HEK293 (cell line): Measurements from ENCODE around the gene SFT2D1.
A peak's percentile ranks its signal among the peaks of the same experiment; 100 is the strongest.

Source experiments
- CTCF ChIA-PET: fragments of 350-600 bp; formaldehyde crosslinking; extraction: SDS; loops from one replicate; lab custom pipeline; 2021; ENCODE audit warnings: antibody characterized with exemption; lab: Yijun Ruan, JAX
- POLR2A ChIA-PET: fragments of 300-600 bp; formaldehyde crosslinking; extraction: SDS; loops from one replicate; lab custom pipeline; 2020; ENCODE audit warnings: antibody characterized with exemption, inconsistent platforms; lab: Yijun Ruan, JAX
- H3K27ac ChIP-seq: fragments of 200-500 bp; sonication (Bioruptor generic); 2 replicates; pipeline ENCODE4 v1.5.1; 2014; ENCODE audit warnings: low read depth, low read length, control low read depth, inconsistent platforms; ENCODE audit errors: extremely low read depth
- H3K36me3 ChIP-seq, 2 experiments: fragments of 200-500 bp in 1 of 2; sonication (Bioruptor generic) in 1 of 2; 1 replicate in 1 of 2; 2 replicates in 1 of 2; pipeline ENCODE4 v1.5.1; 2014 to 2017; ENCODE audit warnings: inconsistent platforms in 2 of 2, low read length in 2 of 2; ENCODE audit not compliant: control insufficient read depth in 2 of 2, insufficient read depth in 1 of 2
- H3K4me1 ChIP-seq: fragments of 200-500 bp; sonication (Bioruptor generic); 2 replicates; pipeline ENCODE4 v1.5.1; 2014; ENCODE audit warnings: mild to moderate bottlenecking, low read length, inconsistent platforms; ENCODE audit not compliant: control insufficient read depth, insufficient read depth
- H3K4me3 ChIP-seq: 2 replicates; pipeline ENCODE4 v1.5.1; 2011; ENCODE audit warnings: low read depth, mild to moderate bottlenecking, control low read depth, low read length, moderate library complexity
- H3K9me3 ChIP-seq: fragments of 200-500 bp; sonication (Bioruptor generic); 2 replicates; pipeline ENCODE4 v1.5.1; 2014; ENCODE audit warnings: low read depth, low read length, inconsistent platforms; ENCODE audit not compliant: control insufficient read depth, insufficient read depth
- GLIS1 ChIP-seq: fragments of 450-650 bp; formaldehyde crosslinking; IDR thresholded peaks from 2 replicates; pipeline ENCODE4 v1.5.1; 2016; ENCODE audit warnings: missing biosample characterization, missing genetic modification characterization
- GLIS2 ChIP-seq: fragments of 450-650 bp; formaldehyde crosslinking; IDR thresholded peaks from 2 replicates; pipeline ENCODE4 v1.5.1; 2016; ENCODE audit warnings: missing biosample characterization, missing genetic modification characterization
- SCRT2 ChIP-seq: fragments of 450-650 bp; formaldehyde crosslinking; IDR thresholded peaks from 2 replicates; pipeline ENCODE4 v1.5.1; 2016; ENCODE audit warnings: missing biosample characterization, missing genetic modification characterization
- SP3 ChIP-seq: fragments of 450-650 bp; formaldehyde crosslinking; IDR thresholded peaks from 2 replicates; pipeline ENCODE4 v1.5.1; 2016; ENCODE audit warnings: missing biosample characterization, missing genetic modification characterization
- SP7 ChIP-seq: fragments of 450-650 bp; formaldehyde crosslinking; IDR thresholded peaks from 2 replicates; pipeline ENCODE4 v1.5.1; 2016; ENCODE audit warnings: missing biosample characterization, missing genetic modification characterization
- ZBTB17 ChIP-seq: fragments of 450-650 bp; formaldehyde crosslinking; IDR thresholded peaks from 2 replicates; pipeline ENCODE4 v1.5.1; 2016; ENCODE audit warnings: missing biosample characterization, missing genetic modification characterization
- ZBTB8A ChIP-seq: fragments of 450-650 bp; formaldehyde crosslinking; IDR thresholded peaks from 2 replicates; pipeline ENCODE4 v1.5.1; 2016; ENCODE audit warnings: missing biosample characterization, missing genetic modification characterization
- ZFP41 ChIP-seq: fragments of 450-650 bp; formaldehyde crosslinking; IDR thresholded peaks from 2 replicates; pipeline ENCODE4 v1.5.1; 2016; ENCODE audit warnings: missing biosample characterization, missing genetic modification characterization, borderline replicate concordance
- ZNF16 ChIP-seq: fragments of 450-650 bp; formaldehyde crosslinking; IDR thresholded peaks from 2 replicates; pipeline ENCODE4 v1.5.1; 2016; ENCODE audit warnings: low read depth, missing biosample characterization, missing genetic modification characterization
- ZNF174 ChIP-seq: fragments of 450-650 bp; formaldehyde crosslinking; IDR thresholded peaks from 2 replicates; pipeline ENCODE4 v1.5.0; 2017; ENCODE audit warnings: missing biosample characterization, mild to moderate bottlenecking, missing genetic modification characterization
- ZNF214 ChIP-seq: fragments of 450-650 bp; formaldehyde crosslinking; IDR thresholded peaks from 2 replicates; pipeline ENCODE4 v1.5.1; 2017; ENCODE audit warnings: missing biosample characterization, mild to moderate bottlenecking, missing genetic modification characterization, borderline replicate concordance
- ZNF239 ChIP-seq: fragments of 450-650 bp; formaldehyde crosslinking; IDR thresholded peaks from 2 replicates; pipeline ENCODE4 v1.5.1; 2016; ENCODE audit warnings: missing biosample characterization, missing genetic modification characterization
- ZNF274 ChIP-seq, 2 experiments: fragments of 200-500 bp in 1 of 2; fragments of 450-650 bp in 1 of 2; sonication (Bioruptor generic) in 1 of 2; formaldehyde crosslinking in 1 of 2; IDR thresholded peaks; 2 replicates each; pipeline versions ENCODE4 v1.5.1 to v1.6.1; 2014 to 2016; ENCODE audit warnings: borderline replicate concordance in 1 of 2, inconsistent platforms in 1 of 2, low read length in 1 of 2, missing biosample characterization in 1 of 2, missing genetic modification characterization in 1 of 2
- ZNF366 ChIP-seq: fragments of 450-650 bp; formaldehyde crosslinking; conservative IDR thresholded peaks from 2 replicates; pipeline ENCODE4 v1.5.1; 2016; ENCODE audit warnings: missing biosample characterization, missing genetic modification characterization
- ZNF37A ChIP-seq: fragments of 450-650 bp; IDR thresholded peaks from 2 replicates; pipeline ENCODE4 v1.5.1; 2018; ENCODE audit warnings: missing biosample characterization, missing genetic modification characterization
- ZNF48 ChIP-seq: fragments of 450-650 bp; formaldehyde crosslinking; IDR thresholded peaks from 2 replicates; pipeline ENCODE4 v1.5.1; 2016; ENCODE audit warnings: missing biosample characterization, missing genetic modification characterization
- ZNF548 ChIP-seq: fragments of 450-650 bp; formaldehyde crosslinking; IDR thresholded peaks from 2 replicates; pipeline ENCODE4 v1.5.1; 2016; ENCODE audit warnings: missing biosample characterization, missing genetic modification characterization
- ZNF558 ChIP-seq: fragments of 450-650 bp; formaldehyde crosslinking; IDR thresholded peaks from 2 replicates; pipeline ENCODE4 v1.5.1; 2016; ENCODE audit warnings: missing biosample characterization, missing genetic modification characterization
- ZNF600 ChIP-seq: fragments of 450-650 bp; formaldehyde crosslinking; IDR thresholded peaks from 2 replicates; pipeline ENCODE4 v1.5.1; 2016; ENCODE audit warnings: missing biosample characterization, missing genetic modification characterization
- ZNF658 ChIP-seq: fragments of 450-650 bp; formaldehyde crosslinking; IDR thresholded peaks from 2 replicates; pipeline ENCODE4; 2016; ENCODE audit warnings: missing biosample characterization, missing genetic modification characterization
- ZNF660 ChIP-seq: fragments of 450-650 bp; IDR thresholded peaks from 2 replicates; pipeline ENCODE4 v1.5.1; 2018; ENCODE audit warnings: missing biosample characterization, mild to moderate bottlenecking, missing genetic modification characterization
- ZNF670 ChIP-seq: fragments of 450-650 bp; formaldehyde crosslinking; IDR thresholded peaks from 2 replicates; pipeline ENCODE4 v1.5.1; 2016; ENCODE audit warnings: missing biosample characterization, missing genetic modification characterization, low read depth
- ZNF768 ChIP-seq: fragments of 450-650 bp; formaldehyde crosslinking; IDR thresholded peaks from 2 replicates; pipeline ENCODE4 v1.5.1; 2018; ENCODE audit warnings: missing biosample characterization, mild to moderate bottlenecking, missing genetic modification characterization
- ZNF830 ChIP-seq: fragments of 450-650 bp; IDR thresholded peaks from 2 replicates; pipeline ENCODE4 v1.5.0; 2018; ENCODE audit warnings: missing biosample characterization, missing genetic modification characterization, low read depth, mild to moderate bottlenecking, moderate library complexity
- ZSCAN16 ChIP-seq: fragments of 450-650 bp; formaldehyde crosslinking; IDR thresholded peaks from 2 replicates; pipeline ENCODE4 v1.5.1; 2016; ENCODE audit warnings: missing biosample characterization, missing genetic modification characterization
- TF ChIP-seq, protein P1 (sequence below): fragments of 450-650 bp; formaldehyde crosslinking; IDR thresholded peaks from 2 replicates; pipeline ENCODE4 v1.5.1; 2016; ENCODE audit warnings: missing biosample characterization, missing genetic modification characterization
- TF ChIP-seq, protein P2 (sequence below): fragments of 450-650 bp; formaldehyde crosslinking; IDR thresholded peaks from 2 replicates; pipeline ENCODE4 v1.5.1; 2016; ENCODE audit warnings: missing biosample characterization, missing genetic modification characterization
- TF ChIP-seq, protein P3 (sequence below): fragments of 450-650 bp; formaldehyde crosslinking; IDR thresholded peaks from 2 replicates; pipeline ENCODE4 v1.5.1; 2016; ENCODE audit warnings: missing biosample characterization, missing genetic modification characterization
- TF ChIP-seq, protein P4 (sequence below): fragments of 450-650 bp; formaldehyde crosslinking; IDR thresholded peaks from 2 replicates; pipeline ENCODE4 v1.5.1; 2017; ENCODE audit warnings: missing biosample characterization, missing genetic modification characterization
- TF ChIP-seq, protein P5 (sequence below): fragments of 450-650 bp; formaldehyde crosslinking; IDR thresholded peaks from 2 replicates; pipeline ENCODE4 v1.5.1; 2016; ENCODE audit warnings: missing biosample characterization, missing genetic modification characterization

The SFT2D1 gene

DNA sequence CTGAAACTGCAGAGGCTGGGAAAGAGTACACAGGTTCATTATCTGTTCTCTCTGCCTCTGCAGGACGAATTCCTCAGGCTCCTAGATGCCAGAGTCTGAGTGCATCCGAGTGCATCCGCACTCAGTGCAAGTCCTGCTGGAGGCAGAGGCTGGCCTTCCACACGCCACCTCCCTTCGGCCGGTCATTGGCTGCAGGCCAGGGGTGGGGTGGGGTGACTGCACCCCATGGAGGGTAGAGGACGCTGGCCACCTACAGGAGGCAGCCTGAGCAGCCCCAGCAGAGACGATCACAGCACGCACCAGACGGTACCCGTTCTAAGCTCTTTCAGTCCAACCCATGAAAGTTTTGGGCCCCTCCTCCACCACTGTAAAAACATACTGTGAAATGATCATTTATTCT is 11.7 kb downstream of the SFT2D1 start (continued):
- TF ChIP-seq, protein P1, sequence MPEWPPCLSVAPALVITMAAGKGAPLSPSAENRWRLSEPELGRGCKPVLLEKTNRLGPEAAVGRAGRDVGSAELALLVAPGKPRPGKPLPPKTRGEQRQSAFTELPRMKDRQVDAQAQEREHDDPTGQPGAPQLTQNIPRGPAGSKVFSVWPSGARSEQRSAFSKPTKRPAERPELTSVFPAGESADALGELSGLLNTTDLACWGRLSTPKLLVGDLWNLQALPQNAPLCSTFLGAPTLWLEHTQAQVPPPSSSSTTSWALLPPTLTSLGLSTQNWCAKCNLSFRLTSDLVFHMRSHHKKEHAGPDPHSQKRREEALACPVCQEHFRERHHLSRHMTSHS (tag by site-specific recombination), result no peak
- TF ChIP-seq SCRT2 (tag by site-specific recombination), result peak; percentile 29; the same call in 1 of the 2 replicates
- TF ChIP-seq ZNF670 (tag by site-specific recombination), result no peak
- peak; percentile 46 for TF ChIP-seq GLIS1 (tag by site-specific recombination)
- TF ChIP-seq ZNF174 (tag by site-specific recombination), result no peak
- TF ChIP-seq ZBTB17 (tag by site-specific recombination), result peak; percentile 85
- no peak for TF ChIP-seq SP7
- TF ChIP-seq, protein P2, sequence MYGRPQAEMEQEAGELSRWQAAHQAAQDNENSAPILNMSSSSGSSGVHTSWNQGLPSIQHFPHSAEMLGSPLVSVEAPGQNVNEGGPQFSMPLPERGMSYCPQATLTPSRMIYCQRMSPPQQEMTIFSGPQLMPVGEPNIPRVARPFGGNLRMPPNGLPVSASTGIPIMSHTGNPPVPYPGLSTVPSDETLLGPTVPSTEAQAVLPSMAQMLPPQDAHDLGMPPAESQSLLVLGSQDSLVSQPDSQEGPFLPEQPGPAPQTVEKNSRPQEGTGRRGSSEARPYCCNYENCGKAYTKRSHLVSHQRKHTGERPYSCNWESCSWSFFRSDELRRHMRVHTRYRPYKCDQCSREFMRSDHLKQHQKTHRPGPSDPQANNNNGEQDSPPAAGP (tag by site-specific recombination), result no peak
- no peak for TF ChIP-seq ZNF660 (tag by site-specific recombination)
- no peak for TF ChIP-seq ZFP41 (tag by site-specific recombination)
- no peak for TF ChIP-seq ZSCAN16 (tag by site-specific recombination)
- no peak for TF ChIP-seq ZNF548 (tag by site-specific recombination)
- TF ChIP-seq GLIS2, result peak; percentile 78
- TF ChIP-seq ZNF600, result peak; percentile 32; the same call in 1 of the 2 replicates
- TF ChIP-seq ZNF16 (tag by site-specific recombination), result no peak
- TF ChIP-seq ZNF37A (tag by site-specific recombination), result no peak
- TF ChIP-seq ZNF274 (IDR thresholded peaks at IDR 0.05; ENCODE audit: low read length), result no peak
- TF ChIP-seq ZNF274 (tag by site-specific recombination; IDR thresholded peaks at IDR 0.05; ENCODE audit: borderline replicate concordance), result no peak
- no peak for TF ChIP-seq ZNF239 (tag by site-specific recombination)
- no peak for TF ChIP-seq ZNF768
- no peak for TF ChIP-seq ZNF558 (tag by site-specific recombination)
- TF ChIP-seq ZNF366 (tag by site-specific recombination), result no peak
- no peak for TF ChIP-seq ZNF830
- no peak for TF ChIP-seq ZBTB8A (tag by site-specific recombination)

DNA sequence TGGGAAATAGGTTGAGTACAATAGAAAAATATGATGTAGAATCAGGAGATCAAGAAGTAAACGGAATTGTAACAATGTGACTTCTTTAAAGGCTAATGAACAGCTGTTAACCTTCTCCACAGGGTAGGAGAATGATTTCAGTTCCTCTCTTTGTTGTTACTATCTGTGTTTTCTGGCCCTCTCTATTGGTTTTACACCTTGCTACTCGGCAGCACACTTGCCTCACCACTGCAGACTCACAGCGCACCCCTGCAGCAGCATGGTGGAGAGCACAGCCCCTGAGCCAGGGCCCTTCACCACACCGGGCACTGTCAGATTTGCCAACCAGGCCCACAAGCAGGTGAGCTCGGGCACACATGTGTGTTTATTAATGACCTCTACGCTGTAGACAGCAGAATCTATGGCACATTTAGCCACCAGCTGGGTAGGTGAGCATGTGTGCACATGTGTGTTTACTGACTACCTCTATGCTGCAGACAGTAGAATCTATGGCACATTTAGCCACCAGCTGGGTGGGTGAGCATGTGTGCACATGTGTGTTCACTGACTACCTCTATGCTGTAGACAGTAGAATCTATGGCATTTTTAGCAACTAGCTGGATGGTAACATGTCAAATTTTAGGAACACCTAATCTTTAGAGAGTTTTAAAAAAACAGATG is 16.8 kb downstream of the SFT2D1 start:
- Histone ChIP-seq H3K4me3 (no peak overlapping the region), H3K36me3 (peaks cover 23 to 74% of the 10 kb centered on the region in 2 experiments), H3K9me3 (no peaks in the 10 kb centered on the region), H3K27ac (no peak overlapping the region), H3K4me1 (0 out of 2 replicates have a peak, but pooled peaks cover under 1% of the 10 kb centered on the region)
- ChIA-PET POLR2A (interaction anchor here (0.6 to 0.8 kb wide), 2 partner anchors 302 kb away, joined by 5 to 6 read pairs; partner anchors contain the start of gene RPS6KA2), CTCF (interaction anchor here (0.7 to 3.0 kb wide), 4 partner anchors 12 to 76 kb away, joined by 3 to 22 read pairs (median 4); no protein-coding TSS in a partner anchor)
- TF ChIP-seq ZNF48 (tag by site-specific recombination) (no peak), ZNF214 (tag by site-specific recombination) (no peak), SP3 (tag by site-specific recombination) (no peak), ZNF658 (tag by site-specific recombination) (no peak), ZNF16 (tag by site-specific recombination) (no peak)
- TF ChIP-seq, protein P3, sequence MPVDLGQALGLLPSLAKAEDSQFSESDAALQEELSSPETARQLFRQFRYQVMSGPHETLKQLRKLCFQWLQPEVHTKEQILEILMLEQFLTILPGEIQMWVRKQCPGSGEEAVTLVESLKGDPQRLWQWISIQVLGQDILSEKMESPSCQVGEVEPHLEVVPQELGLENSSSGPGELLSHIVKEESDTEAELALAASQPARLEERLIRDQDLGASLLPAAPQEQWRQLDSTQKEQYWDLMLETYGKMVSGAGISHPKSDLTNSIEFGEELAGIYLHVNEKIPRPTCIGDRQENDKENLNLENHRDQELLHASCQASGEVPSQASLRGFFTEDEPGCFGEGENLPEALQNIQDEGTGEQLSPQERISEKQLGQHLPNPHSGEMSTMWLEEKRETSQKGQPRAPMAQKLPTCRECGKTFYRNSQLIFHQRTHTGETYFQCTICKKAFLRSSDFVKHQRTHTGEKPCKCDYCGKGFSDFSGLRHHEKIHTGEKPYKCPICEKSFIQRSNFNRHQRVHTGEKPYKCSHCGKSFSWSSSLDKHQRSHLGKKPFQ, result no peak
- TF ChIP-seq, protein P4, sequence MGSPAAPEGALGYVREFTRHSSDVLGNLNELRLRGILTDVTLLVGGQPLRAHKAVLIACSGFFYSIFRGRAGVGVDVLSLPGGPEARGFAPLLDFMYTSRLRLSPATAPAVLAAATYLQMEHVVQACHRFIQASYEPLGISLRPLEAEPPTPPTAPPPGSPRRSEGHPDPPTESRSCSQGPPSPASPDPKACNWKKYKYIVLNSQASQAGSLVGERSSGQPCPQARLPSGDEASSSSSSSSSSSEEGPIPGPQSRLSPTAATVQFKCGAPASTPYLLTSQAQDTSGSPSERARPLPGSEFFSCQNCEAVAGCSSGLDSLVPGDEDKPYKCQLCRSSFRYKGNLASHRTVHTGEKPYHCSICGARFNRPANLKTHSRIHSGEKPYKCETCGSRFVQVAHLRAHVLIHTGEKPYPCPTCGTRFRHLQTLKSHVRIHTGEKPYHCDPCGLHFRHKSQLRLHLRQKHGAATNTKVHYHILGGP (tag by site-specific recombination), result no peak
- TF ChIP-seq, protein P5, sequence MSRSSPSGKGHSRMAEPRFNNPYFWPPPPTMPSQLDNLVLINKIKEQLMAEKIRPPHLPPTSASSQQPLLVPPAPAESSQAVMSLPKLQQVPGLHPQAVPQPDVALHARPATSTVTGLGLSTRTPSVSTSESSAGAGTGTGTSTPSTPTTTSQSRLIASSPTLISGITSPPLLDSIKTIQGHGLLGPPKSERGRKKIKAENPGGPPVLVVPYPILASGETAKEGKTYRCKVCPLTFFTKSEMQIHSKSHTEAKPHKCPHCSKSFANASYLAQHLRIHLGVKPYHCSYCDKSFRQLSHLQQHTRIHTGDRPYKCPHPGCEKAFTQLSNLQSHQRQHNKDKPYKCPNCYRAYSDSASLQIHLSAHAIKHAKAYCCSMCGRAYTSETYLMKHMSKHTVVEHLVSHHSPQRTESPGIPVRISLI (tag by site-specific recombination), result no peak
